IMR-90 (cell line): Measurements from ENCODE around the gene SYNGR3.

ENCODE experiments used
- CEBPB ChIP-seq: IDR thresholded peaks from 2 replicates; pipeline ENCODE4 v1.6.1; 2012; ENCODE audit warnings: low read depth, low read length, improper control_type of control experiment
- CHD1 ChIP-seq: IDR thresholded peaks from 2 replicates; pipeline ENCODE4 v1.6.1; 2012; ENCODE audit warnings: low read depth, low read length, improper control_type of control experiment
- CTCF ChIP-seq: conservative IDR thresholded peaks from 2 replicates; pipeline ENCODE4 v1.5.1; 2012; ENCODE audit warnings: mild to moderate bottlenecking, low read depth, low read length, improper control_type of control experiment
- MAZ ChIP-seq: IDR thresholded peaks from 2 replicates; pipeline ENCODE4 v1.6.1; 2012; ENCODE audit warnings: low read depth, mild to moderate bottlenecking, low read length, improper control_type of control experiment, moderate library complexity, borderline replicate concordance
- NFE2L2 ChIP-seq: fragments of 150-350 bp; IDR thresholded peaks from 2 replicates; pipeline ENCODE4 v1.6.1; 2016; ENCODE audit warnings: low read depth, mild to moderate bottlenecking, low read length
- TF ChIP-seq, protein P1 (sequence below): fragments of 150-350 bp; IDR thresholded peaks from 2 replicates; pipeline ENCODE4 v1.6.1; 2016; ENCODE audit warnings: low read depth, mild to moderate bottlenecking, low read length, moderate library complexity, borderline replicate concordance

- TF ChIP-seq MAZ (no peak), CTCF (no peak), CHD1 (no peak), CEBPB (no peak), NFE2L2 (no peak)
- TF ChIP-seq, protein P1, sequence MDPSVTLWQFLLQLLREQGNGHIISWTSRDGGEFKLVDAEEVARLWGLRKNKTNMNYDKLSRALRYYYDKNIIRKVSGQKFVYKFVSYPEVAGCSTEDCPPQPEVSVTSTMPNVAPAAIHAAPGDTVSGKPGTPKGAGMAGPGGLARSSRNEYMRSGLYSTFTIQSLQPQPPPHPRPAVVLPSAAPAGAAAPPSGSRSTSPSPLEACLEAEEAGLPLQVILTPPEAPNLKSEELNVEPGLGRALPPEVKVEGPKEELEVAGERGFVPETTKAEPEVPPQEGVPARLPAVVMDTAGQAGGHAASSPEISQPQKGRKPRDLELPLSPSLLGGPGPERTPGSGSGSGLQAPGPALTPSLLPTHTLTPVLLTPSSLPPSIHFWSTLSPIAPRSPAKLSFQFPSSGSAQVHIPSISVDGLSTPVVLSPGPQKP, result no peak
Observed at GRCh38 chr16:1998852-1999801, 9.4 kb downstream of the SYNGR3 start.
